GM18858 (cell line): Measurements from ENCODE around the gene UBL4B.

Experiments used
- ATAC-seq: cut with Tn5 transposase; IDR thresholded peaks from one replicate; pipeline ENCODE4 v1.9.1; 2021; ENCODE audit not compliant: unreplicated experiment

Gene UBL4B

DNA sequence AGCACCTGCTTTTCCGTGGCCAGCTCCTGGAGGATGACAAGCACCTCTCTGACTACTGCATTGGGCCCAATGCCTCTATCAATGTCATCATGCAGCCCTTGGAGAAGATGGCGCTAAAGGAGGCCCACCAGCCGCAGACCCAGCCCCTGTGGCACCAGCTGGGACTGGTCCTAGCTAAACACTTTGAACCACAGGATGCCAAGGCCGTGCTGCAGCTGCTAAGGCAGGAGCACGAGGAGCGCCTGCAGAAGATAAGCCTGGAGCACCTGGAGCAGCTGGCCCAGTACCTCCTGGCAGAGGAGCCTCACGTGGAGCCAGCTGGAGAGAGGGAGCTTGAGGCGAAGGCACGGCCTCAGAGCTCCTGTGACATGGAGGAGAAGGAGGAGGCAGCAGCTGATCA, 413 bp downstream of the UBL4B start:
- no peak for ATAC-seq

DNA sequence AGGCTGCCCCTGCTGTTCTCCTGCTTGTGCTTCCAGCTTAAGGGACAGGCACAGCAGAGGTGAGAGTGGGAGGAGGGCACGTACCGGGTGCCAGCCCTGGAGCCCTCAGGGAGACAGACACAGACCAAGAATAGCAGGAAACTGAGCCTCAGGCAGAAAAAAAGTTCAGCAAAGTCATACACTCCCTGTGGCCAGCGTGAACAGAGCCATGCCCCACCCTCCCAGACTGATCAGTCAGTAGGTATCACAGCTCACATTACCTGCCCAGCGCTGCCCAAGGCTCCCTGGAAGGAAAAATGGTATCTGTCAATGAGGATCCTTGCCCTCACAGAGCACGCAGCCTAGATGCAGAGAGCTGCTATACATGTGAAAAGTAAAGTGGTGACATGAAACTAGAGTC, 1.3 kb downstream of the UBL4B start:
- no peak for ATAC-seq

DNA sequence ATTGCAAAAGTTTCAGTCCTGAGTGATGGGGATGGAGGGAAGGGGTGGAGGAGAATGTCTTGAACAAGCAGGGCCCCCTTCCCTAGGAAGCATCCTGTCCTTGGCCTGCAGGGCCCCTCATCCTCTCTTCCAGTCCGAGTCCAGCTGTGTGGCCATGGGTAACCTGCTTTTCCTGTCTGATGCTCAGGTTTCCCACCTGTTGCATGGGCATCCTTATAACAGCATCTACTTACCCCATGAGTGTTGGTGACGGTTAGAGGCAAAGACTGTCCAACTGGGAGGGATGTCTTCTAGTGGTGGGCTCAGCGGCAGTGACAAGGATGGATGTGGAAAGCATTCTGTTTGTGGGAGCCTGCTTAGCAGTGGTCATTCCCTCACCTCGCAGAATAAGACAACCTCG, 1.9 kb downstream of the UBL4B start:
- ATAC-seq: no peak

DNA sequence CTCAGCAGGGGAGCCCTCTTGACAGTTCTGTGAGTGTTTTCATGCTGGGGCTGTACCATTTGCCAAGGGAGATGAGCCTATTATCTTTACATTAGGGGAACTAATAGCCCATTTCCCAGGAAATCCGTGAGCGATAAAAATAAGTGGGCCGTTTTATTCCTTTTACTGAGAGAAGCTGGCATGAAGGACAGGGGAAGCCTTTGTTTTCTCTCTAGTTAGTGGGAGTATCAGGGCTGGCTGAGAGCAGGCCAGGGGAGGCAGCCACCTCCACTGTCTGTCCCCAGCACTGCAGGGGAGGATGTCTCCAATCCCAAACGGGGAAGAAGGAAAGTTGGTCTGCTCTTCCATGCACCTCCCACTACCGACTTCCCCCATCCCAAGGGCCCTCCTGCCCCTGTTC, 2.5 kb downstream of the UBL4B start:
- no peak for ATAC-seq

DNA sequence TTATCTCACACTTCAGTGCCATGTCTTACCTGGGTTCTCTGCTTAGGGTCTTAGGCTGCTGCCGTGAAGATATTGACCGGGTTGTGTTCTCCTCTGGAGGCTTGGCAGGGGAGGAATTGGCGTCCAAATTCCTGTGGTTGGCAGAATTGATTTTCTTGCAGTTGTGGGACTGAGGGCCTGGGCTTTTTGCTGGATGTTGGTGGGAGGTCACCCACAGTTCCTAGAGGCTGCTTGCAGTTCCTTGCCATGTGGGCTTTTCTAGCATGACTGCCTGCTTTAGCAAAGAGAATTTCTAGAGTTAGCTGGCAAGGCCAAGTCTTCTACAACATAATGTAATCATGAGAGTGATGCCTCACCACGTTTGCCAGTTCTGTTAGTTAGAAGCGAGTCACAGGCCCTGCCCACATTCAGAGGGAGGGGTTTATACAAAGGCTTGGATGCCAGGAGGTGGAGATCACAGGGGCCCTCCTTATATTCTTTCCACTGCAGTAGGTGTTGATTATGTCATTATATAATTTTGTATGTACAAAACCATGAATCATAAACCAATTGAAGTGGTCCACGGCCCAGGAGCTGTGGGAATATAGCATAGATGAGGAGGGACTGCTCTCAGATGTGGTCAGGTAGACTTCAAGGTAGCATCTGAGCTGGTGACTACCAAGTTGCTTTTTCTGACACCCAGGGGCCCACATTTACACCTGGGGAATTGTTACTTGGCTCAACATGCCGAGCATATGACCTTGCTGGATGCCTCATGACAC, 6.6 kb downstream of the UBL4B start:
- no peak for ATAC-seq

DNA sequence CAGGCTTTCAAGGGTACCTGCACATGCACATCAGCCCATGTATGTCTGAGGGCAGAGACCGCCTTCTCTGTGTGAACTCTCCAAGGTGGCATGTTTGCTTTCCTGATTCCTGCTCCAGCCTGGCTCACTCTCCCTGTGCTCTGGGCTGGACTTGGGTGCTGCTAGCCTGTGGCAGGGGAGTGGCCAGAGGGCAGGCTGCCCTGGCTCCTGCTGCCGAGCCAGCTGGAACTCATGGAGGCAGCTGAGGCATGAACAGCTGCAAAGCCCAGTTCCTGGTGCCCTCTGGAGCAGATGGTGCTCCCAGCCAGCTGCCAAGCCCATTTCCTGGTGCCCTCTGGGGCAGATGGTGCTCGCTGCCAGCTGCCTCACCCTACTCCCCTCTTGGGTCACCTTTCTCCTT, 7.6 kb downstream of the UBL4B start:
- ATAC-seq: no peak

DNA sequence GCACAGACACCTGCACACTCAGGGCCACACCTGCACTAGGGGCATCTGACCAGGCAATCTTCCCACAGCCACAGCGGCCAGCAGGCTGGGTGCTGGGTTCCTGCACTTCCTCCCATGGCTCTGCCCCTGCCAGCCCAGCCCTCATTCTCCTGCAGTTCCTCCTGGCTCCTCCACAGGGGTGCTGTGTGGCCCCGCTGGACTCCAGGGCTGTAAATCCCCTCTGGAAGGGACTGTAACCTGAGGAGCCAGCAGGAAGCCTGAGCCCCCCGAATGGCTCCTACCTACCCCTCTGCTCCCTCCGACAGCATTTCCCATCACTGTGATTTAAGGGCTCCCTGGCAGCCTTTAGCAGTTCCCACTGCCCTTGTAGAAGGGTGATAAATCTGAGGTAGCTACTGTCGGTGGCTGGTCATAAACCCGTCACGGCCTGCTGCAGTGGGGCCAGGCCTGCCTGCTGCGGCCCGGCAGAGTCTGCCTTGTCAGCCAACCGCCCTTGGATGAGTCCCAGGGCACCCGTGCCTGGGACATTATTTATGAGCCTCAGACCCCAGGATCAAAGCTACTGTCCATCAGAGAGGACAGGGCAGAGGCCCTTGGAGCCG, 8.8 kb downstream of the UBL4B start:
- ATAC-seq: no peak

DNA sequence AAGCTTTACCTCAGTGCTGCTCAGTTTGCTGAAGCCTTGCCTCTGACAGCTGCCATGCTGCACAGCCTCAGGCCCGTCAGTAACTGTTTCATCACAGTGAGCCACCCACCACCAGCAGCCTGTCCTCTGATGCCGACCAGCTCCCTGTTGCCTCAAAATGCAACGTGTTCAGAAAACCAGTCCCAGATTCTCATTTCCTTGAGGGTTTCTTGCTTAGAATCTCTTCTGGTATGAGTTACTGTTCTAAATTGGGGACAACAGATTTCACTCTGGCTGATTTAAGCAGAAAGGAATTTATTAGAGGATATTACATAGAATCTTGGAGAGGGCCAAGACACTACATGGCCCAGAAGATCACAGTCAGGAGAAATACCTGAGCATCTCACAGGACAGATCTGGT, 11.0 kb downstream of the UBL4B start:
- no peak for ATAC-seq

DNA sequence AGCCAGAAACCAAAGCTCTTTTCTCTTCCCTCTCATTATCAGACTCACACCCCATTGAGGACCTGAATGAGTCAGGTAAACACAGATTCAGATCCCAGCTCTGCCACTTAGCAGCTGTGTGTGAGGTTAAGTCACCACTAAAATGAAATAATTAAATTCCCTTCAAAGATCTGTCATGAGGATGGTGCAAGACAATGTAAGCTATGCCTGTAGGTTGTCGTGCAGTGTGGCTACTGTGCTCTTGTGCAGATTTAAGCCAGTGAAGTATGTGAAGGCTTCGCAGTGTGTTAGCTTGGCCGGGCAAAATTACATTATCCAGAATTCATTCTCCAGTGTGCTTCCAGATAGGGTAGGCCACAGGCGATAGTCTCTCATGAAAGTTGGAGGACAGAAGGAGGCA, 13.6 kb downstream of the UBL4B start:
- no peak for ATAC-seq

DNA sequence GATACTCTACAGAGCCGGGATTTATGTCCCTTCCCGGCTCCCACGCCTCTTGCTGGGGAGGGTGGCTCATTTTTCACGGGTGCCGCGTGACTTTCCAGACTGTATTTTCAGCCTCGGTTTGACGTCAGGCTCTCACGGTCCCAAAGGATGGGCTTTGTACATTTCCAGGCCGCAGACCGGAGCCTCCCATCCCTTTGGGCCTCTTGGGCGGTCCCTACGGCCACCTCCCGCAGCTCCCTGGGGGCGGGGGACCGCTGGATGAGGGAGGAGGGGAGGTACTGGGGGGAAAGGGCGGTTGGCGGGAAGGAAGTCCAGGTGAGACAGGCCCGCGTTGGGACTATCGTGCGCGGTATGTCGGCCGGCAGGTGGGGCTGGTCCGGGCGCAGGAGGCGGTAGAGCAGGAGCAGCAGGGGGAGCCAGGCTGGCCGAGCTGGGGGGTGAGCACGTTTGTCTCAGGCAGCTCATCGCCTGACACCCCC, 17.9 kb downstream of the UBL4B start:
- no peak for ATAC-seq

DNA sequence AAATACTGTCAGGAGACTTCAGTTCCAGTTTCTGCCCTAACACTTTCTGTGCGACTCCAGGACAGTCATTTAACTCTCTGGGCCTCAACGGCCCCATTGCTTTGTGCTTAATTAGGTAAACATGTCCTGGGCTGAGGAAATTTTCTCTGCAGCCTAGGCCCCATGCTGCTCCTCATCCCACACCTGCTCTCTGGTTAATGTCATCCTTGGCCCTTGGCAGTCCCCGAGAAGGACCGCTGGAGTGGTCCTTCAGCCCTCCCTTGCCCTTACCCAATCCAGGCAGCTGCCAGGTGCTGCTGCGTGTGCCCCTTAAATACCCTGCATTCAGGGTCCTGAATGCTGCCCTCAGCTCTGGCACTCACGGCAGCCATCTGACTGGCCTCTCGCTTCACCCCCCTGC, 18.7 kb downstream of the UBL4B start:
- ATAC-seq: no peak

DNA sequence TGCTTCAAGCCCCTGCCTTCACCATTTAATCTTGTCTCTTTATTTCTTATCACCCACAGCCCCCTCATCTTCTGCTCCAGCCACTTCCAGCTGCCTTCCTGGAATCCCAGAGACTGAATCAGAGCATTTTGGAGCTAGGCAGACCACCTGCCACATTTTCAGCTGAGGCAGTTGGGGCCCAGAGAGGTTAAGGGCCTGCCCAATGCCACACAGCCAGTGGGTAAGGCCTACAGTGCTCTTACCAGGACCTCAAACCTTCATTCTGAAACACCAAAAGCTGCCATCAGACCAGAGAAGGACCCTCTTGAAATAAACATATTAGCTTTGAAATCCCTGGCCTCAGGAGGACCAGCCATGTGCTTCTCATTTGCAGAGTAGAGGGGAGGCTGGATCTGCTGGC, 20.4 kb downstream of the UBL4B start:
- ATAC-seq: no peak

DNA sequence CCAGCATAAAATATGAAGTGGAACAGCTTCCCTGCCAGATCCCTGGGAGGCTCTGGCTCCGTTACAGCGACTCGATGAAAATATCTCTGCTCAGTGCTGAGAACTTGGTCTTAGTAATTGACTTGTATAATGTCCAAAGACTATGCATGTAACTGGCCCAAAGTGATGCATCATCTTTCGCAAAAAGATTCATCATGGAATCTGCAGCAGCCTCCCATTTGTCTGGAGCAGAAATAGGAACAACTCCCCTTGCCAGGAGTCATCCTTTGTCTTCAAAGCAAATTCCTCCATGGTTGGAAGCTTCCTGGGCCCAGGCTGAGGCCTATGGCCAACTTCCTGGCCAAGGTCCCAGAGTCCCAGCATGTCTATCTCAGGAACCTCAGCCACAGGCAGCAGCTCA, 21.2 kb downstream of the UBL4B start:
- ATAC-seq: no peak

DNA sequence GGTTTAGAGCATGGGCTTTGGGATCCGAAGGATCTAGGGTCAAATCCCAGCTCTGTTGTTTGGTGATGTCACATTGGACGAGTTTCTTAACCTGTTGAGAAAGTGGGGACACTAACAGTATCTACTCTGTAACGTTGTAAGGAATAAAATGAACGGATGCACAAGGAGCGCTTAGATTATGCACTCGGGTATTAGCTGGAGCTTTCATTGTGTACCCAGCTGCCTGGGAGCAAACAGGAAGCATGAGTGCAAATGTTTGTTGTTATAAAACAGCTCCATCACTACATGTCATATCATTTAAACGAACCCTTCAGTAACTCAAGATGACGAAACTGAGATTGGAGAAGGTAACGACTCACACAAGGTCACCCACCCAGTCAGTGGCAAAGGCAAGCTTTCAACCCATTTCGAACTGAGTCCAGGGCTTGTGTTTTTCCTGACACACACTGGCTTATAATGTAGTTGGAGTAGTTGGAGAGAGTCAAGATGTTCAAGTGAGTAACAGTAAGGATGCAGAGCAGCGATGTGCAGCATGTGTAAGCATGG, 21.9 kb downstream of the UBL4B start:
- no peak for ATAC-seq

DNA sequence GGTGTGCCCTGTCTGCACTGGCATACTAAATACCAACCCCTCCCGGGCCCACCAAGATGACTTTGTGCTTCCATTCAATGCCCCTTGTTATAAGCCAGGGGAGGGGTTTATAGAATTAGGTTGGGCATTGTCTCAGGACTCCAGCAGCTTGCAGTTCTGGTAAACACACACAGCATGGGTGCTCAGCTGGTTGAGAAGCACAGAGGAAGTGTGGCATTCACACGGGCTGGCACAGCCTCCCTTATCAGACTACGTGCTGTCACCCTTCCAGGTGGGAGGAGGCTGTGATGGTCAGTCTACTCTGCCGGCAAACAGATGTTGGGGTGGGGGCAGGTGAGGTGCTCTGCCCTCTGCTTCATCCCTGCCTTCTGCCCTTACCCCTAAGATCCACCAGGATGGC, 23.0 kb downstream of the UBL4B start:
- ATAC-seq: no peak

DNA sequence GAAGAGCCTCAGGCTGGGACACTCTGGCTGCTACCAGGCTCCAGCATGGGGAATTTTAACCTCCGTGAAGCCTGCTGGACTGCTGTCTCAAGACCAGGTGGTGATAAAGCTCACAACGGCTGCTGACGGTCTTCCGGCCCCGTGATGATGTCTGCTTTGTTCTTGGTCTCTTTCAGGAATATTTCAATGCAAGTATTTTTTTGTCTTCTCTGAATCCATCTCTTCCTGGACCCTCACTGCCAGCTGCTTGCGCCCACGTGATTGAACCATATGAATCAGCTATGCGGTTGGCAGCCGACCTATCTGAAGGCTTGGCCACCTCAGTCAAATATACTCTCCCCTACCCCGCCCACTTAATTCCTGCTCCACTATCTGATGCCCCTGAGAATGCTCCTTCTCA, 23.4 kb downstream of the UBL4B start:
- ATAC-seq: no peak

DNA sequence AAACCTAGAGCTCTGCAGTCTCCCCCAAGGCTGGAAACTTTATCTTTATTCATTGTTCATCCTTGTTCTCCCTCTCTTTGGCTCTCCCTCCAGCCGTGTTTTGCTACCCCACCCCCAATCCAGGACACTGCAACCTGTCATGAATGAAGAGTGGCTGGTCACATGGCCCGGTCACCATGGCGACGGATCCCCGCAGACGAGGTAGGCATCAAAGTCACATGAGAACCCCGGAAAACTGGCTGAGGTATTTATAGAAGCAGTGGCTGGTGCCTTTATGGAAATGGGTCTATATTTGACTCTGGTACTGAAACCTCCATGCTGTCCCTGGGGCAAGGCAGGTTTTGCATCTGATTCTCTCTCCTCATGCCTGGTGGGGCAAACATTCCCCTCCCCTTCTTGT, 24.7 kb downstream of the UBL4B start:
- ATAC-seq: no peak

DNA sequence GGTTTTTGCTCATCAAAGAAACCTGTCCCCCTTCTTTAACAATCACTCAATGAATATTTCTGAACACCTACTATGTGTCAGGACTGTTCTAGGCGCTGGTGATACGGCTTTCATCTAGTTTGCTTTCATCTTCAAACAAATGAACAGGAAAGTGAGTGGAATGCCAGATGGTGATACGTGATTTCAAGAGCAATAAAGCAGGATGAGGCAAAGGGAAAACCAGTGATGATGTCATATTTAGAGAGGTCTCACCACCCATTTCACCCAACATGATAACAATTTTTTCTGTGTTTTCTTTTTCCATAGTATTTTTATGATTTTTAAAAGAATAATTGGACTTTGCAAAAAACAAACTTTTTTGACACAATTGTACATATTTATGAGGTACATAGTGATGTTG, 26.7 kb downstream of the UBL4B start:
- ATAC-seq: no peak

DNA sequence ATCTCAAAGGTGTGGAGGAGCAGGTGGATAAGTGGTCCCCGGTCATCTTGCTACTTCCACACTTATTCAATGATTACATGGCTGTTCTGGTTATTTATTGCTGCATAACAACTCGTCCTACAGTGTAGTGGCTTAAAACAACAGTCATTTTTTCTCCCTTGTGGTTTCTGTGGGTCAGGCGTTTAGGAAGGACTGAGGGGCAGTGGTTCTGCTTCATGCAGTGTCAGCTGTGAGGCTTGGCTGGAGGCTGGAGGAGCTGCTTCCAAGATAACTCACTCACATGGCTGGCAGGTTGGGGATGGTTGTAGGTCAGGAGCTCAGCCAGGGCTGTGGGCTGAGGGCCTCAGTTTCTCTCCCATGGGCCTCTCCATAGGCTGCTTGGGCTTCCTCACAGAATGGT, 32.1 kb downstream of the UBL4B start:
- ATAC-seq: no peak

DNA sequence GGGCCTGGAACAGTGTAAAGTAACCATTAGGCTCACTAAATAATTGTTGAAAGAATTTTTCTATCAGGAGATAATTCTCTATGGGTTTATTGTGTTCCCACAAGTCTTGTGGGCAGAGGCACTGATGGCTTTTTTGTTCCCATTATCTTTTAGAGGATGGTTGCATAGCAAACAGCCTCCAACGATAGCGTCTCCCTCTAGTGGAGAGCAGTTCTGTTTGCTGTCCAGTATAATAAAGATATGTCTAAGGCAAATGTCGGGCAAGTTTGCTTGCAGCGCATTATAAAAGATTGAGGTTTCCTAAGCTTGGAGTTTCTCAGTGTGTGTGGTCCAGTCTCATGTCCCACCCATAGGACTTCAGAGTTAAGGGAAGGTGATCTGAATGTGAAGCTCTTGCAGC, 36.7 kb downstream of the UBL4B start:
- ATAC-seq: no peak

DNA sequence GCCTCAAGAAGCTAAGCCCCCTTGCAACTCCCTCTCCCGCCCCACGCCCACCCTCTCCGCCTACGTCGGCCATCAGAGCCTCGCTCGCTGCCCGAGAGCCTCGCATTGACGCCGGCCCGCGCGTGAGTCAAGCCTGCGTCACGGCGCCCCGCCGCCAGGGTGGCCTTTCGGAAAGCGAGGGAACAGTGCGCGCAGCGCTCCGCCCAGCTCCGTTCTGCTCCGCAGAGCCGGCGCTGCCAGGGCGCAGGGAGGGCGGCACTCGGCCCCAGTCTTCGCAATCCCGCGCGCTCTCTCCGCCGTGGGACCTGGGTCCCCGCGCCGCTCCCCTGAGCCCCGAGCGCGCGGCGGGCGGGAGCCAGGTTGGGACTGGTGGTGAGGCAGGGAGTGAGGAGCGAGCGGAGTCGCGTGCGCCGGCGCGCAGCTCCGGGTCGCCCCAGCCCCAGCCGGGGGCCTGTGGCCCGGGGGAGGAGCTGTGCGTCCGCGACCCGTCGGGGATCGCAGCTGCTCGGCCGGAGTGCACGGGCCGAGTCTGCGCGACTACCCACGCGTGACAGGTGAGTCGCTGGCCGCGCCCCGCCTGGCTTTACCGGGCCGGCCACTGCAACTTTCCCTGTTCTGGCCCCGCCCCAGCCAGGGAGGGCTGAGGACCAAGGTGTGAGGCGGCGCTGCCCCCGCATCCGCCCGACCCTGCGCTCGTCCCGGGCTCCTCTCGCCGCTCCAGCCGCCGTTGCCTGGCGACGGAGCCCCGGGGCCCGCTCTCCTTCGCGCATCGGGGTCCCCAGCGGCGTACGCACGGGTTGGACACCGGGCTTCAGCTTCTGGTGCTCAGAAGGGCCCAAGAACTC, 38.3 kb downstream of the UBL4B start, which contains the start of gene SLC6A17:
SLC6A17 (plus strand) TSS at position 165 of the 845 bp plus-strand sequence. CDS start 16,436 bp downstream, outside the sequence.
- no peak for ATAC-seq
